PC-9 (cell line): Measurements from ENCODE around the gene CTTNBP2.

Experiments
- EZH2 ChIP-seq: fragments of 200-600 bp; sonication (generic); IDR thresholded peaks from 2 replicates; pipeline ENCODE4 v1.8.0; 2017; ENCODE audit warnings: antibody characterized with exemption, low read depth
- TF ChIP-seq, protein P1 (sequence below): fragments of 200-600 bp; sonication (generic); conservative IDR thresholded peaks from 2 replicates; pipeline ENCODE4 v1.6.1; 2017; ENCODE audit warnings: mixed run types, antibody characterized with exemption, mild to moderate bottlenecking, moderate library complexity

DNA sequence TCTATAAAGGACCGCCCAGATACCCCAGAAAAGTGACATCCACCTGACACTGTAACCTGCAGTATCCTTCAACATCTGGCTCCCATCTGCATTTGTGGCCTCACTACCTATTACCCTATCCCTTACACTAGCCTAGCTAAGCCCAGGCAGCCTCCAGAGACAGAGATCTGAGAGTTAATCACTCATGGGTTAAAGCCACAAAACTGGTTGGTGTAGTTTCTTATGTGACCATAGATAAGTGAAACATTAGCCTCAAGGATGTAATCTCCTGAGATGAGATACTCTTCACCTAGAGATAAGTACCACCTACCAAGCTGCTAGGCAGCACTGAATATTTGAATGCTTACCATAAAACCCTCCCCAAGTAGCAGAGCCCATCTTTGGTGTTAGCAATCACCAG is 35.4 kb downstream of the CTTNBP2 start:
- TF ChIP-seq, protein P1, sequence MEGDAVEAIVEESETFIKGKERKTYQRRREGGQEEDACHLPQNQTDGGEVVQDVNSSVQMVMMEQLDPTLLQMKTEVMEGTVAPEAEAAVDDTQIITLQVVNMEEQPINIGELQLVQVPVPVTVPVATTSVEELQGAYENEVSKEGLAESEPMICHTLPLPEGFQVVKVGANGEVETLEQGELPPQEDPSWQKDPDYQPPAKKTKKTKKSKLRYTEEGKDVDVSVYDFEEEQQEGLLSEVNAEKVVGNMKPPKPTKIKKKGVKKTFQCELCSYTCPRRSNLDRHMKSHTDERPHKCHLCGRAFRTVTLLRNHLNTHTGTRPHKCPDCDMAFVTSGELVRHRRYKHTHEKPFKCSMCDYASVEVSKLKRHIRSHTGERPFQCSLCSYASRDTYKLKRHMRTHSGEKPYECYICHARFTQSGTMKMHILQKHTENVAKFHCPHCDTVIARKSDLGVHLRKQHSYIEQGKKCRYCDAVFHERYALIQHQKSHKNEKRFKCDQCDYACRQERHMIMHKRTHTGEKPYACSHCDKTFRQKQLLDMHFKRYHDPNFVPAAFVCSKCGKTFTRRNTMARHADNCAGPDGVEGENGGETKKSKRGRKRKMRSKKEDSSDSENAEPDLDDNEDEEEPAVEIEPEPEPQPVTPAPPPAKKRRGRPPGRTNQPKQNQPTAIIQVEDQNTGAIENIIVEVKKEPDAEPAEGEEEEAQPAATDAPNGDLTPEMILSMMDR: no peak
- TF ChIP-seq EZH2: no peak
